NCI-H2227 (cell line): ENCODE results near the gene STIM2.

Experiments
- DNase-seq: peaks from one replicate; lab custom pipeline; 2025; ENCODE audit not compliant: unreplicated experiment; lab: John Stamatoyannopoulos, UW

Gene STIM2

GRCh38 chr4:26899991-26900390, 39.4 kb downstream of the STIM2 start:
- no peak for DNase-seq

- no peak for DNase-seq
Measured at GRCh38 chr4:26900765-26901164, 40.1 kb downstream of the STIM2 start.

GRCh38 chr4:26905172-26905571, 44.5 kb downstream of the STIM2 start:
- DNase-seq: no peak

- DNase-seq: no peak
Measured at GRCh38 chr4:26907731-26908599, 47.3 kb downstream of the STIM2 start.

GRCh38 chr4:26909369-26909768, 48.7 kb downstream of the STIM2 start:
- DNase-seq: no peak

- DNase-seq: no peak
Measured at GRCh38 chr4:26911254-26911653, 50.6 kb downstream of the STIM2 start.

- no peak for DNase-seq
Measured at GRCh38 chr4:26912069-26912468, 51.4 kb downstream of the STIM2 start.

- no peak for DNase-seq
Measured at GRCh38 chr4:26912810-26913209, 52.2 kb downstream of the STIM2 start.

GRCh38 chr4:26916195-26916594, 55.6 kb downstream of the STIM2 start:
- no peak for DNase-seq

- no peak for DNase-seq
Measured at GRCh38 chr4:26930964-26931363, 70.3 kb downstream of the STIM2 start.

- no peak for DNase-seq
Measured at GRCh38 chr4:26931451-26931850, 70.8 kb downstream of the STIM2 start.

GRCh38 chr4:26931966-26932365, 71.3 kb downstream of the STIM2 start:
- DNase-seq: no peak

GRCh38 chr4:26935397-26935796, 74.8 kb downstream of the STIM2 start:
- no peak for DNase-seq

- DNase-seq: no peak
Measured at GRCh38 chr4:26936284-26937065, 75.8 kb downstream of the STIM2 start.

GRCh38 chr4:26937139-26937538, 76.5 kb downstream of the STIM2 start:
- DNase-seq: no peak

- no peak for DNase-seq
Measured at GRCh38 chr4:26937567-26937966, 76.9 kb downstream of the STIM2 start.

GRCh38 chr4:26938516-26938915, 77.9 kb downstream of the STIM2 start:
- no peak for DNase-seq

GRCh38 chr4:26941951-26942350, 81.3 kb downstream of the STIM2 start:
- DNase-seq: no peak

GRCh38 chr4:26942871-26943270, 82.2 kb downstream of the STIM2 start:
- no peak for DNase-seq

GRCh38 chr4:26943391-26943790, 82.8 kb downstream of the STIM2 start:
- no peak for DNase-seq

- no peak for DNase-seq
Measured at GRCh38 chr4:26945794-26946193, 85.2 kb downstream of the STIM2 start.

- DNase-seq: no peak
Measured at GRCh38 chr4:26947318-26947717, 86.7 kb downstream of the STIM2 start.
